GM12873 (cell line): ENCODE data around the gene TIMM17A.

Experiments used
- CTCF ChIP-seq: IDR thresholded peaks from 2 replicates; pipeline ENCODE4 v1.5.1; 2012; ENCODE audit warnings: low read depth, mild to moderate bottlenecking, moderate library complexity, low read length, control low read depth; ENCODE audit not compliant: insufficient read depth; ENCODE audit errors: missing control alignments

Gene TIMM17A

GRCh38 chr1:202009326-202010179 is 54.2 kb downstream of the TIMM17A start:
- TF ChIP-seq CTCF: peak; percentile 84

- no peak for TF ChIP-seq CTCF
Measured at GRCh38 chr1:202010180-202011015, 55.1 kb downstream of the TIMM17A start, which contains the start of gene ELF3. Gene ELF3, plus strand, starts transcription at chr1:202010587. Its CDS starts 550 bp downstream, at chr1:202011137.

- TF ChIP-seq CTCF: no peak
Measured at GRCh38 chr1:202011994-202012393, 56.7 kb downstream of the TIMM17A start.

- no peak for TF ChIP-seq CTCF
Measured at GRCh38 chr1:202012544-202013478, 57.5 kb downstream of the TIMM17A start.

- TF ChIP-seq CTCF: no peak
Measured at GRCh38 chr1:202013603-202014002, 58.3 kb downstream of the TIMM17A start.

- TF ChIP-seq CTCF: no peak
Measured at GRCh38 chr1:202014060-202014459, 58.8 kb downstream of the TIMM17A start.
